Astrocyte (in vitro differentiated cells and primary cell): Measurements from ENCODE around the gene IL10RA.

Experiments used
- CTCF ChIP-seq: IDR thresholded peaks from 2 replicates; pipeline ENCODE4 v1.5.1; 2011; ENCODE audit warnings: low read depth, mild to moderate bottlenecking, inconsistent platforms, low read length, moderate library complexity; ENCODE audit not compliant: insufficient read depth
- EZH2 ChIP-seq: IDR thresholded peaks from 2 replicates; pipeline ENCODE4 v1.6.1; 2012; ENCODE audit warnings: mild to moderate bottlenecking, low read length, inconsistent platforms; ENCODE audit not compliant: insufficient read depth

DNA sequence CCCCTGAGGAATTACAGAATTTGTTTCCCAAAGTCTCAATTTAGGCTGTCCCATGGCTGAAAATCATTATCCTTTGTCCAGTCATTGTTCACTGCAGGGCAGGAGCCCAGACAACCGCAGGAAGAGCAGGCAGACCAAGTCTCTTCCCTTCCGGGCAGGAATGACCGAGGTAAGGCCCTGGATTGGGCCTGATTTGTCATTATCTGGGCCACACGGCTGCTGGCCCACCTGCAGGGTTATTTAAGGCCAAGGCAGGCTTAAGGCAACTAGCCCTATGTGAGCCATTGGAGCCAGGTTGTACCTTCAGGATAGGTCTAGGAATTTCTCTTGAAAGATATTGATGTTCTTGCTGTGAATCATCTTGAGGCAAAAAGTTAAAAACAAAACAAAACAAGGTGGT is 9.7 kb upstream of the IL10RA start:
- no peak for TF ChIP-seq EZH2
- TF ChIP-seq CTCF: no peak
